ENCODE data around the gene USP2.

DNA sequence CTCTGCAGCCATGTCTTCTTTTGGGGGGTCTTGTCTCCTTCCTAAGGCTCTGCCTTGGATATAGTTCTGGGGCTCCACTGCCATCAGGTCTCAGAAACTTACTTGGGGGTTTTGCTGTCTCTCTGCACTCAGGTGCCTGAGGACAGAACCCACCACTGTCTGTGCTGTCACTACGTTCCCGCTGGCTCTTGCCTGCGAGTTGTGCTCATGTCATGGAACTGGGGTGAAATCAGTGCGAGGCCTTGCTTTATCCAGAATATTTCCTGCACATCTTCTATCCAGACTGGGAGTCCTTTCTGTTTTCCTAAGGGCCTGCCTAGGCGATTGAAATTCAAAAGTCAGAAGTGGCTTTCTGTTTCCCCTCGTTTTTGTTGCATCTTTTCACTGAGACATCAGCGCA is 6.6 kb upstream of the USP2 start:
- no peak for TF ChIP-seq SUZ12 (IDR thresholded peaks at IDR 0.05)
- TF ChIP-seq FOXM1 (IDR thresholded peaks at IDR 0.05; ENCODE audit: borderline replicate concordance) = no peak
- no peak for TF ChIP-seq TARDBP (IDR thresholded peaks at IDR 0.05)
- no peak for TF ChIP-seq NFRKB (IDR thresholded peaks at IDR 0.05)
- no peak for TF ChIP-seq ZNF384 (IDR thresholded peaks at IDR 0.05)
- no peak for TF ChIP-seq LEF1 (IDR thresholded peaks at IDR 0.05; ENCODE audit: borderline replicate concordance)
- no peak for TF ChIP-seq BHLHE40 (IDR thresholded peaks at IDR 0.05; ENCODE audit: borderline replicate concordance)
- no peak for TF ChIP-seq ARNT (IDR thresholded peaks at IDR 0.05)
